Keratinocyte (primary cell): ENCODE data around the gene CDC23.

Experiments used
- CTCF ChIP-seq, 3 experiments: IDR thresholded peaks in 1 of 3; conservative IDR thresholded peaks in 1 of 3; optimal IDR thresholded peaks in 1 of 3; 2 replicates in 2 of 3; 3 replicates in 1 of 3; pipeline versions ENCODE3 to v1.5.1; 2011; ENCODE audit warnings: low read length in 3 of 3, mild to moderate bottlenecking in 3 of 3, moderate library complexity in 2 of 3, control low read depth in 1 of 3, inconsistent platforms in 1 of 3; ENCODE audit not compliant: insufficient read depth in 2 of 3; ENCODE audit errors: extremely low read depth in 1 of 3
- EZH2 ChIP-seq: IDR thresholded peaks from one replicate; pipeline ENCODE4 v1.6.1; 2012; ENCODE audit warnings: inconsistent platforms, mild to moderate bottlenecking, low read length, moderate library complexity

GRCh38 chr5:138246334-138246733 lies 33.2 kb upstream of the CDC23 start:
- TF ChIP-seq CTCF (optimal IDR thresholded peaks at IDR 0.05 in 1 of 3, IDR thresholded peaks at IDR 0.05 in 1 of 3, conservative IDR thresholded peaks at IDR 0.05 in 1 of 3; ENCODE audit: extremely low read depth in 1 of 3, insufficient read depth in 2 of 3, low read length in 3 of 3) (no peak), EZH2 (no peak)
